HL-60 (cell line): Measurements from ENCODE around the gene NUDT6.

Experiments
- DNase-seq, 2 experiments: peaks; one replicate each; pipeline ENCODE4 v3.0.0-alpha.2; 2010 to 2020; ENCODE audit warnings: low read depth in 1 of 2, low spot score in 1 of 2
- H3K27ac ChIP-seq: fragments of 250-450 bp; sonication (Bioruptor Pico); replicated peaks from 2 replicates; pipeline ENCODE4 v1.5.1; 2020; ENCODE audit warnings: mild to moderate bottlenecking, moderate library complexity
- H3K27me3 ChIP-seq: fragments of 250-450 bp; sonication (Bioruptor Pico); 2 replicates; pipeline ENCODE4 v1.5.1; 2021; ENCODE audit warnings: mild to moderate bottlenecking, moderate library complexity; ENCODE audit not compliant: insufficient read depth, poor library complexity, severe bottlenecking
- H3K4me3 ChIP-seq: replicated peaks from 2 replicates; pipeline ENCODE4 v1.5.1; 2011; ENCODE audit warnings: mild to moderate bottlenecking, control low read depth, low read length; ENCODE audit not compliant: insufficient read depth
- CTCF ChIP-seq: IDR thresholded peaks from one replicate; pipeline ENCODE4 v1.5.1; 2011; ENCODE audit warnings: low read length, control low read depth, inconsistent platforms; ENCODE audit not compliant: insufficient read depth
- GABPA ChIP-seq: IDR thresholded peaks from 2 replicates; pipeline ENCODE4 v1.6.1; 2012; ENCODE audit warnings: low read depth
- POLR2AphosphoS5 ChIP-seq: IDR thresholded peaks from 2 replicates; pipeline ENCODE4 v1.6.1; 2012; ENCODE audit warnings: low read depth
- REST ChIP-seq: IDR thresholded peaks from 2 replicates; pipeline ENCODE4 v1.6.1; 2012; ENCODE audit warnings: low read depth; ENCODE audit not compliant: insufficient replicate concordance
- SPI1 ChIP-seq: IDR thresholded peaks from 2 replicates; pipeline ENCODE4 v1.6.1; 2012; ENCODE audit warnings: low read depth, mild to moderate bottlenecking, borderline replicate concordance
- long read RNA-seq: library from polyadenylated mRNA; unstranded; transcript quantifications from one replicate; pipeline ENCODE4 v2.0.0, GENCODE V29; 2020

Gene NUDT6
- long read RNA-seq, transcript NUDT6-201 (5 exons, 1,169 nt) = major isoform, 17 of 49 reads
- long read RNA-seq, transcript NUDT6-202 (5 exons, 1,065 nt) = major isoform, 17 of 49 reads
- long read RNA-seq, partial matches to known transcripts = 4 of 49 reads
- long read RNA-seq, other reads (novel, unspliced or antisense) = 11 of 49 reads

GRCh38 chr4:122921971-122922876 lies at the start of gene NUDT6:
Gene NUDT6, minus strand, starts transcription at chr4:122922597. Its CDS starts 25 bp downstream, at chr4:122922572.
- TF ChIP-seq CTCF (no peak), SPI1 (peak; percentile 35; the same call in 1 of the 2 replicates), GABPA (no peak), POLR2AphosphoS5 (no peak)
- DNase-seq = peak; percentile 39 to 63
- no peaks in the 10 kb centered on the region for H3K27me3 ChIP-seq
- peak within 1 kb of the TSS; percentile 91 for H3K4me3 ChIP-seq
- H3K27ac ChIP-seq = peak within 1 kb of the TSS; percentile 80

- TF ChIP-seq GABPA = no peak
- no peak for TF ChIP-seq CTCF
- TF ChIP-seq SPI1 = no peak
- no peak for TF ChIP-seq REST
- no peak for TF ChIP-seq POLR2AphosphoS5
- Histone ChIP-seq H3K27me3 (no peaks in the 10 kb centered on the region), H3K4me3 (no peak overlapping the region), H3K27ac (no peak overlapping the region)
- DNase-seq = no peak
Measured at GRCh38 chr4:122968227-122968812, 45.9 kb upstream of the NUDT6 start.

GRCh38 chr4:122967231-122967630 lies 44.8 kb upstream of the NUDT6 start:
- no peak overlapping the region for H3K27ac ChIP-seq
- TF ChIP-seq GABPA (no peak), REST (no peak), SPI1 (no peak), POLR2AphosphoS5 (no peak), CTCF (no peak)
- DNase-seq = no peak
- H3K27me3 ChIP-seq = no peaks in the 10 kb centered on the region
- no peak overlapping the region for H3K4me3 ChIP-seq
